ENCODE data around the gene RAB1B. TPM values are rescaled to one million over a fixed set of nuclear protein-coding genes. Genes with fewer than 3 reads are reported as not detected.

Gene RAB1B
- 100 to 1,000 TPM; 124 TPM for total RNA-seq

DNA sequence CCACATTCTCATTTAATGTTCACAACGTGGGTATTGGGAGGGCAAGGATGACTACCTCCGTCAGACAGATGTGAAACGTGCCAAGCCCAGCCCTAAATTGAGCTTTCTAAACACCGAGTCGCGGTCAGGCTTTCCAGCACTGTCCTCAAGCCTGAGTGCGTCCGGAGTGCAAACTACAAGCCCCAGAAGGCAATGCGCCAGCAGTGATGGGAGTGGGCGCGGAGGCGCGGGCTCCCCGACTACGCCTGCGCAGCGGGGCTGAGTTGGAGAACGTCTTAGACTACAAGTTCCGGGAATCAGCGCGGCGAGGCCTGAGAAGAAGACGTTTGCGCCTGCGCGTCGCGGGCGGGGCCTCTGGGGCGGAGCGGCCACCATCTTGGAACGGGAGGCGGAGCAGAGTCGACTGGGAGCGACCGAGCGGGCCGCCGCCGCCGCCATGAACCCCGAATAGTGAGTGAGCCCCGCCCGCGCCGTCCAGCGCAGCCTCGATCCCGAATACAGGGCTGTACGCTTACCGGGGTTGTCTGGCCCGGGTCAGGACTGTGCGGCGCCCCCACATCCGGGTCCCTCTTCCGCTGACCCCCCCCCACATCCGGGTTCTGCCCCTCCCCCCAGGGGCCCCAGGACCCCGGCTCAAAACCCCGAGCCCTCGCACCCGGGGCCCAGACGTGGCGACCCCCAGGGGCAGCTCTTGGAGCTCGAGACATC, at the start of gene RAB1B:
RAB1B (plus strand) TSS at position 396 of the 708 bp plus-strand sequence; CDS start at position 437, 41 bp downstream.

DNA sequence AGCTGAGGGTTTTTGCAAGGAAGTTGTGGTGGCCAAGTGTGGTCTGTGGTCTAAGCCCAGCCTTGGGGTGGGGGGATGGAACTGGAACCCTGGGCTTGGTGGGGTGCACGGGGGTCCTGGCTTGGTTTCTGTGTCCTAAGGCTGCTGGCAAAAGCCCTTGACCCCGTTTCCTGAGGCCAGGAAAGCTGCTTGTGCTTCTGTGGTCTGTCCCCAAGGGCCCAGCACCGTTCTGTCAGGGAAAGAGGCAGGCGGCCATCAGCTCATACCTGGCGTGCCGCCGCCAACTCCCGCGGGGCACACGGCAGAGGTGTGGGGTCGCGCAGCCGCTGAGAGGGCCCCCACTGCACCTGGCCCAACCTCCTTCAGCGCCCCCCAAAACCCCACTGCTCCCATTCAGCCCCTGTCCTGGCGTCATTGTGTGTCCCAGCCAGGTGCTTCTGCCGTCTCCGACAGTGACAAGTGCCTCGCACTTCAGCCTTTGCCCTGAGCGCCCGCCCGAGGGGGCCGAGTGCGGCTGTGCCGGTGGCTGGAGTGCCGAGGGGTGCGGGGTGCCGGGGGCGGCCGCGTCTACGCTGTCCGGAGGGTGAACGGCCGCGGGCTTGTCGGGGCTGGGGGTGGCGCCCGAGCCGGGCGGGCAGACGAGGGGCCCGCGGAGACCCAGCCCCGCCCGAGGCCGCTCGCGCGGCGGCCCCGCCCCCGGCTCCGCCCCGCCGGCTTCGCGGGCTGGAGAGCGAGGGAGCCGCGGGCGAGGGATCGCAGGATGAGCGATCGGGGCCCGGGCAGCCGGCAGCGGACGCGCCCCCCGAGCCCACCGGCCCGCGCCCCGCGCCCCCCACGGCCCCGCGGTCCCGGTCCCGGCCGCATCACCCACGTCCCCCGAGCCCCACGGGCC, 9.3 kb downstream of the RAB1B start, which contains the start of gene CNIH2:
CNIH2 (plus strand) TSS at position 705 of the 892 bp plus-strand sequence. CDS start 282 bp downstream, outside the sequence.

GRCh38 chr11:66288671-66289547, 20.5 kb downstream of the RAB1B start, which contains the start of gene YIF1A:
Gene YIF1A, minus strand, starts transcription at chr11:66289143. Its CDS starts 158 bp downstream, at chr11:66288985.

DNA sequence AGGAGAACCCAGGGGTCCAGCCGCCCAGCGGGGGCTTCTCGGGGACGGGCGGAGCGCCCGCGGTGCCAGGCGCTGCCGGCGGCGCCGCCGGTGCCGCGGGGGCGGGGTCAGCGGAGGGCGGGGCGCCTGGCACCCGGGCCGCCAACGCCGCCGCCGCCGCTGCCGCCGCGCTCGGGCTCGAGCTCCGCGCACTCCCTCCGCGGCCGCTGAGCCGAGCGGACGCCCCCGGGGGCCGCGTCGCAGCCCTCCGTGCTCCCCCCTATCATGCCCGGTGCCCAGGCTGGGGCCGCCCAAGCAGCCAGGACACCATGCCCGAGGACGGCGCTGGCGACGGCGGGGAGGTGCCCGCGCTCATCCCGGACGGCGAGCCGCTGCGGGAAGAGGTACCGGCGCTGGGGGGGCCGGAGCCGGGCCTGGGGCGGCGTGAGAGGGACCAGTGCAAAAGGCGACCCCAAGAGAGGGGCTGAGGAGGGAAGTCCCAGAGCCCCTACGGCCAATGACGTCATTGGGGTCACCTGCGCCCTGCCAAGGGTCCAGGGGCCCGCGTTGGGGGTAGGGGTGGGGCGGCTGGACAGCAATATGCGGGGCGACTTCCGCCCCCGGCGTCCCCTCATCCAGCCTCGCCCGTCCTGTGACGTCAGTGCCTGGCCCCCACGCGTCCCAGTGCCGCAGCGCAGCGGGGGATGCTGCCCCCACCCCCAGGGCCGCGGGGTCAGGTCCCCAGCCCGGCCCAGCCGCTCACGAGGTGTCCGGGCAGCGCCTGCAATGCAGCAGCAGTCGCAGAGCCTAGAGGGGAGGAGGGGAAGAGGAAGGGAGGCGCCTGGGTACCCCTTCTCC, 23.5 kb downstream of the RAB1B start, which contains the start of gene TMEM151A:
TMEM151A (plus strand) TSS at position 189 of the 837 bp plus-strand sequence; CDS start at position 309, 120 bp downstream.

DNA sequence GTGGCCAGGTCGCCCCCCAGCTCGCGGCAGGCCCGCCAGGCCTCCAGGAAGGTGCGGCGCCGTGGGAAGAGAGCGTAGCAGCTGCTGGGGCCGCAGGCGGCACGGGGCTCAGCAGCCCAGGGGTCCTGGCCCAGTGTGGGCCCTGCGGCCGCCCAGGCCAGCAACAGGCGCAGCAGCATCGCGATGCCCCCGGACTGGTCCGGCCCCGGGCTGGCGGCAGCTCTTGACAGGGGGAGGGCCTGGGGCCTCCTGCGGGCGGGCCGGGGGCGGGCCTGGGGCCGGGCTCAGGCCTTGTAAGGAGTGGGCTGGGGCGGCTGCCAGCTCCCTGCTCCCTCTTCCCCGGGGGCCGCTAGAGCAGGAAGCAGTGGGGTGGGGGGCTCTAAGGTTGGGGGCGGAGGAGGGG, 48.4 kb downstream of the RAB1B start, which contains the start of gene CD248:
CD248 (minus strand) TSS at position 196 of the 403 bp plus-strand sequence; CDS start at position 179, 17 bp downstream.

Other genes starting within 250 kb of the RAB1B start
- not detected for gene CATSPER1, start 242.2 kb upstream of the RAB1B start, total RNA-seq
- not detected for gene GAL3ST3, start 219.5 kb upstream of the RAB1B start, total RNA-seq
- gene SF3B2, start 216.3 kb upstream of the RAB1B start, total RNA-seq = 100 to 1,000 TPM; 202 to 203 TPM
- gene PACS1, start 198.4 kb upstream of the RAB1B start, total RNA-seq = 100 to 1,000 TPM; 109 to 119 TPM
- gene KLC2, start 10.9 kb upstream of the RAB1B start, total RNA-seq = 10 to 100 TPM; 30.9 to 39.3 TPM
- 1 to 10 TPM; 2.6 TPM for gene CNIH2, start 9.5 kb downstream of the RAB1B start, total RNA-seq
- 10 to 100 TPM; 42.0 to 45.3 TPM for gene YIF1A, start 20.5 kb downstream of the RAB1B start, total RNA-seq
- not detected for gene TMEM151A, start 23.3 kb downstream of the RAB1B start, total RNA-seq
- 1 to 10 TPM; 9.0 to 9.1 TPM for gene CD248, start 48.4 kb downstream of the RAB1B start, total RNA-seq
- gene RIN1, start 67.8 kb downstream of the RAB1B start, total RNA-seq = 1 to 10 TPM; 3.6 to 4.3 TPM
- 10 to 100 TPM; 42.9 to 48.0 TPM for gene BRMS1, start 76.5 kb downstream of the RAB1B start, total RNA-seq
- gene B4GAT1, start 79.0 kb downstream of the RAB1B start, total RNA-seq = 1 to 10 TPM; 9.4 to 9.8 TPM
- gene SLC29A2, start 103.1 kb downstream of the RAB1B start, total RNA-seq = 10 to 100 TPM; 16.0 to 16.2 TPM
- under 1 TPM in 1 of 2 experiments, not detected in 1; 0.05 TPM for gene NPAS4, start 152.4 kb downstream of the RAB1B start, total RNA-seq
- 10 to 100 TPM; 53.0 to 57.4 TPM for gene MRPL11, start 170.2 kb downstream of the RAB1B start, total RNA-seq
- gene PELI3, start 198.3 kb downstream of the RAB1B start, total RNA-seq = 1 to 10 TPM; 7.5 to 9.5 TPM
- gene DPP3, start 211.8 kb downstream of the RAB1B start, total RNA-seq = 10 to 100 TPM; 61.8 to 62.5 TPM
- 10 to 100 TPM; 14.8 to 16.2 TPM for gene BBS1, start 242.0 kb downstream of the RAB1B start, total RNA-seq

Data from activated naive CD4-positive, alpha-beta T cell treated with anti-CD3 and anti-CD28 coated beads, Interleukin-2, amount 10 ng/mL, durations not matched to agents 5 hours and 36 hours (primary cell).